GM23248 (cell line): ENCODE results near the gene STK24.

Experiments
- EZH2 ChIP-seq: fragments of 200-600 bp; sonication (generic); IDR thresholded peaks from 2 replicates; pipeline ENCODE4 v1.6.1; 2018; ENCODE audit warnings: antibody characterized with exemption, mild to moderate bottlenecking; ENCODE audit not compliant: insufficient read depth, poor library complexity, severe bottlenecking
- EZH2phosphoT487 ChIP-seq: fragments of 200-600 bp; sonication (generic); IDR thresholded peaks from 2 replicates; pipeline ENCODE4 v1.6.1; 2018; ENCODE audit warnings: antibody characterized with exemption, moderate library complexity, mild to moderate bottlenecking, low read depth; ENCODE audit not compliant: insufficient read depth

- TF ChIP-seq EZH2 = no peak
- TF ChIP-seq EZH2phosphoT487 = no peak
Observed at GRCh38 chr13:98427331-98427995, 149.4 kb downstream of the STK24 start.
